ENCODE data around the gene ALS2. TPM values are rescaled to one million over a fixed set of nuclear protein-coding genes. Genes with fewer than 3 reads are reported as not detected.

Gene ALS2
- total RNA-seq, 1 donor from 2014 or later = 37.0 TPM

DNA sequence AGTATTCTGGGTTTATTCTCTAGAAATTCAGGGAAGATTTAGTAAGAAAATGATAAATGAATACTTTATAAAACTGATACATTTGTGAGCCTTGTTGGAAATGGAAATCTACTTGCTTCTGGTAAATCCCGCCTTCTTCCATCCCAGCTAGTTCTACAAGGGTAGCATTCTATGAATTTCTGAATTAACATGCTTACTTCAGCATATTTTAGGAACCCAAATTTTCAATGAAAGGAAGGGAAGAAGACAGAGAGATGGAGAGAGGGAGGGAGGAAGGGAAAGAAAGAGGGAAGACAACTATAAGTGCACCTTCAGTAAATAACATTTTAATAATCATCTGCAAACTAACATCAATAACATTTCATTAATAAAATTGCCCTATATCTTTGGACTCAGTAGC lies 110.9 kb downstream of the ALS2 start:
- Mint-ChIP-seq H3K4me1 (no peaks in the 10 kb centered on the region), H3K27ac (ENCODE audit: unreplicated experiment) (no peak overlapping the region), H3K27me3 (ENCODE audit: low read depth) (peaks cover 4% of the 10 kb centered on the region), H3K9me3 (no peaks in the 10 kb centered on the region), H3K4me3 (no peak overlapping the region), H3K36me3 (ENCODE audit: low read depth) (no peaks in the 10 kb centered on the region)
- no peak for DNase-seq (ENCODE audit: low read depth, low spot score)
- TF ChIP-seq, protein P1, sequence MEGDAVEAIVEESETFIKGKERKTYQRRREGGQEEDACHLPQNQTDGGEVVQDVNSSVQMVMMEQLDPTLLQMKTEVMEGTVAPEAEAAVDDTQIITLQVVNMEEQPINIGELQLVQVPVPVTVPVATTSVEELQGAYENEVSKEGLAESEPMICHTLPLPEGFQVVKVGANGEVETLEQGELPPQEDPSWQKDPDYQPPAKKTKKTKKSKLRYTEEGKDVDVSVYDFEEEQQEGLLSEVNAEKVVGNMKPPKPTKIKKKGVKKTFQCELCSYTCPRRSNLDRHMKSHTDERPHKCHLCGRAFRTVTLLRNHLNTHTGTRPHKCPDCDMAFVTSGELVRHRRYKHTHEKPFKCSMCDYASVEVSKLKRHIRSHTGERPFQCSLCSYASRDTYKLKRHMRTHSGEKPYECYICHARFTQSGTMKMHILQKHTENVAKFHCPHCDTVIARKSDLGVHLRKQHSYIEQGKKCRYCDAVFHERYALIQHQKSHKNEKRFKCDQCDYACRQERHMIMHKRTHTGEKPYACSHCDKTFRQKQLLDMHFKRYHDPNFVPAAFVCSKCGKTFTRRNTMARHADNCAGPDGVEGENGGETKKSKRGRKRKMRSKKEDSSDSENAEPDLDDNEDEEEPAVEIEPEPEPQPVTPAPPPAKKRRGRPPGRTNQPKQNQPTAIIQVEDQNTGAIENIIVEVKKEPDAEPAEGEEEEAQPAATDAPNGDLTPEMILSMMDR (conservative IDR thresholded peaks at IDR 0.05) = no peak

DNA sequence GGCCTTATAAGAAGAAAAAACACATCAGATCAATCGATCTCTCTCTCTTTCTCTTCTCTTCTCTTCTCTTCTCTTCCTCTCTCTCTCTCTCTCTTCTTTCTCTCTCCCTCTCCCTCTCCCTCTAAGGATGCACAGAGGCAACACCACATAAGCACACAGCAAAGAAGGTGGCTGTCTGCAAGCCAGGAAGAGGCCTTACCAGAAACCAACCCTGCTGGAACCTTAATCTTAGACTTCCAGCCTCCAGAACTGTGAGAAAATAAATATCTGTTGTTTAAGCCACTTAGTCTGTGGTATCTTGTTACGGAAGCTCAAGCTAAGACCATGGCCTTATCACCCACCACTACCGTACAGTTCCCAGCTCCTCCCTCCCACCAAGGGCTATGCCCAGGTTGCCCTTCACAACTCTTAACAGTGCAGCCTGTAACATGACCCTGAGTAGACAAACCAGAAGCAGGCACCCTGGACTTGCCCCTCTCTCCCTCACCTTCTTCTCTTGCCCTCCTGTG lies 112.3 kb downstream of the ALS2 start:
- Mint-ChIP-seq H3K9me3 (no peaks in the 10 kb centered on the region), H3K27me3 (ENCODE audit: low read depth) (peaks cover 4% of the 10 kb centered on the region), H3K4me3 (no peak overlapping the region), H3K4me1 (no peaks in the 10 kb centered on the region), H3K27ac (ENCODE audit: unreplicated experiment) (no peak overlapping the region), H3K36me3 (ENCODE audit: low read depth) (no peaks in the 10 kb centered on the region)
- no peak for DNase-seq (ENCODE audit: low read depth, low spot score)
- TF ChIP-seq, protein P1 (conservative IDR thresholded peaks at IDR 0.05) = no peak

DNA sequence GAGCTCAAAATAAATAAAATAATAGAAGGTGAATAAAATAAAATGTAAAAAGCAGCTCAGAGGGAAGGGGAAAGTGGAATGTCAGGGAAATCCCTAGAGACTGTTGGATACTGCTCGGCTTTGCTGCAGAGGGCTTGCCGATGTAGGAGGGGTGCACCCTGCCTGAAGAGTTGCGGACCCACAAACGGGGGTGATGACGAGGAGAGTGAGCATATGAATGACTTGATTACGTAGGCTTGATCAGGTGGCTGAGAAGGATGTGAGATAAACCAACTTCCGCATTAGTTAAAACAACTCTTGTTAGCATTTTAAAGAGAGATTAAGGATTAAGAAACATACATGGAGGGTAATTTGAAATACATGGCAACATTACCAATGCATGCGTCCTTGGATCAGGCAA lies 116.4 kb downstream of the ALS2 start:
- H3K36me3 Mint-ChIP-seq (ENCODE audit: low read depth) = no peaks in the 10 kb centered on the region
- H3K9me3 Mint-ChIP-seq = no peaks in the 10 kb centered on the region
- TF ChIP-seq, protein P1 (conservative IDR thresholded peaks at IDR 0.05) = no peak
- no peak overlapping the region for H3K27ac Mint-ChIP-seq (ENCODE audit: unreplicated experiment)
- no peaks in the 10 kb centered on the region for H3K27me3 Mint-ChIP-seq (ENCODE audit: low read depth)
- H3K4me1 Mint-ChIP-seq = no peaks in the 10 kb centered on the region
- DNase-seq (ENCODE audit: low read depth, low spot score) = no peak
- H3K4me3 Mint-ChIP-seq = no peak overlapping the region

DNA sequence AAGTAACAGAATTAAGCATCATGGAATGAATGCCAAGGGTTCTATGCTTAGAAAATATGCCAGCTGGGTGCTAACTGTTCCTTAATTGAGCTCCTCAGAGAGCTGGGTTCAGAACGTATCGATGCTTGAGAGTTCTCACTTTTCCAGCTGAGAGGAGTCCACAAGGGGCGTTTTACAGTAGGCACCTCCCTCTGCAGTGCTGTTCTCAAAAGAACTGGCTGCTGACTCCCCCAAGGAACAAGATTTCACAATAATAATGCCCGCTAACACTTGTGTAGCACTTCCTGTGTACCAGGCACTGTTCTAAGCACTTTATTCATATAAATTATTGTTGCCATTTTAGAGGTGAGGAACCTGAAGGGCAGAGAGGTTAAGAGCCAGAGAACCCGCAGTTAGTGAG lies 119.4 kb downstream of the ALS2 start:
- DNase-seq (ENCODE audit: low read depth, low spot score) = no peak
- no peaks in the 10 kb centered on the region for H3K9me3 Mint-ChIP-seq
- H3K36me3 Mint-ChIP-seq (ENCODE audit: low read depth) = no peaks in the 10 kb centered on the region
- no peaks in the 10 kb centered on the region for H3K27me3 Mint-ChIP-seq (ENCODE audit: low read depth)
- TF ChIP-seq, protein P1 (conservative IDR thresholded peaks at IDR 0.05) = no peak
- H3K4me3 Mint-ChIP-seq = no peak overlapping the region
- H3K4me1 Mint-ChIP-seq = no peaks in the 10 kb centered on the region
- H3K27ac Mint-ChIP-seq (ENCODE audit: unreplicated experiment) = no peak overlapping the region

DNA sequence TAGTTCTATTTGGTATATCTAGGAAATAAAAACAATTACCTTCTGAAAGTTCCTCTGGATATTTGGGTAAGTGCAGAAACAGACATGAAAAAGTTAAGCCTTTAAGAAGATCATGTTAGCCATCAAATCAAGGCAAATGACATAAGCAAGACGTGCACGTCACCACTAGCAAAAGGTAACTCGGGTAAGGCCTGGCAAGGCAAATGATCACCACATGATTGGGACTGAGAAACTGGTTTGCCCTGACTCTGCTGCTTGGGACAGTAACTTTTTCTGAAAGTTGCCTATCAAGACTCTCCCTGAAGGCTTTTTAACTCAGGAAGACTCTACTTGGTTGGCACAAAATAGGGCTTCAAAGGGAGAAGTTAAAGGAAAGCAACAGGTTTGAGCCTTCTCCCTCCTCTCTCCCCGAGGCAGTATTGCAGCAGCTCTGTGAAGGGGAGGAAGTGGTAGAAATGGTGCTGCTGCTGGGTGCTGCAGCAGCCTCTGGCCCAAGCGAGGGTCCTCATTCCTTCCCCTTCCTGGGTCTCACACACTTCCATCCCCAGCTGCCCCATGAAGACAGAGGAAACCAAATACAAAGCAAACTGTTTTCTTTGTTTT lies 120.3 kb downstream of the ALS2 start:
- Mint-ChIP-seq H3K27me3 (ENCODE audit: low read depth) (no peaks in the 10 kb centered on the region), H3K9me3 (no peaks in the 10 kb centered on the region), H3K4me3 (no peak overlapping the region), H3K4me1 (no peaks in the 10 kb centered on the region), H3K27ac (ENCODE audit: unreplicated experiment) (no peak overlapping the region), H3K36me3 (ENCODE audit: low read depth) (no peaks in the 10 kb centered on the region)
- TF ChIP-seq, protein P1 (conservative IDR thresholded peaks at IDR 0.05) = no peak
- no peak for DNase-seq (ENCODE audit: low read depth, low spot score)

All from neural crest cell (in vitro differentiated cells).